ENCODE measurements around the gene JUN.

JUN gene

GRCh38 chr1:58767143-58767542 lies 16.7 kb downstream of the JUN start:
- DNase-seq (ENCODE audit: low read depth): no peak
- TF ChIP-seq CTCF (conservative IDR thresholded peaks at IDR 0.05; ENCODE audit: low read length): no peak

GRCh38 chr1:58765441-58765840 lies 18.4 kb downstream of the JUN start:
- DNase-seq (ENCODE audit: low read depth): no peak
- H3K4me3 ChIP-seq (ENCODE audit: low read length): no peak overlapping the region
- TF ChIP-seq CTCF (conservative IDR thresholded peaks at IDR 0.05; ENCODE audit: low read length): no peak

More at GRCh38 chr1:58767143-58767542, 16.7 kb downstream of the JUN start:
- H3K4me3 ChIP-seq (ENCODE audit: low read length): no peak overlapping the region

- peak; percentile 22 for DNase-seq (ENCODE audit: low read depth)
- no peak for TF ChIP-seq CTCF (conservative IDR thresholded peaks at IDR 0.05; ENCODE audit: low read length)
- H3K4me3 ChIP-seq (ENCODE audit: low read length): no peak overlapping the region
These were observed 18.8 kb downstream of the JUN start for GRCh38 chr1:58765006-58765405.

- no peak overlapping the region for H3K4me3 ChIP-seq (ENCODE audit: low read length)
- peak; percentile 81 for DNase-seq (ENCODE audit: low read depth)
These were observed 19.4 kb downstream of the JUN start for GRCh38 chr1:58764294-58764978.

GRCh38 chr1:58763214-58763613 lies 20.6 kb downstream of the JUN start:
- H3K4me3 ChIP-seq (ENCODE audit: low read length): no peak overlapping the region
- TF ChIP-seq CTCF (conservative IDR thresholded peaks at IDR 0.05; ENCODE audit: low read length): no peak
- DNase-seq (ENCODE audit: low read depth): peak; percentile 73

More at GRCh38 chr1:58764294-58764978, 19.4 kb downstream of the JUN start:
- no peak for TF ChIP-seq CTCF (conservative IDR thresholded peaks at IDR 0.05; ENCODE audit: low read length)

- peak; percentile 69 for DNase-seq (ENCODE audit: low read depth)
- no peak for TF ChIP-seq CTCF (conservative IDR thresholded peaks at IDR 0.05; ENCODE audit: low read length)
- H3K4me3 ChIP-seq (ENCODE audit: low read length): no peak overlapping the region
These were observed 21.0 kb downstream of the JUN start for GRCh38 chr1:58762806-58763205.

- H3K4me3 ChIP-seq (ENCODE audit: low read length): no peak overlapping the region
- TF ChIP-seq CTCF (conservative IDR thresholded peaks at IDR 0.05; ENCODE audit: low read length): no peak
- DNase-seq (ENCODE audit: low read depth): peak; percentile 100
These were observed 28.4 kb downstream of the JUN start for GRCh38 chr1:58755468-58755872.
